Measurements from ENCODE around the gene SNRK. TPM values are rescaled to one million over a fixed set of nuclear protein-coding genes. Genes with fewer than 3 reads are reported as not detected.

SNRK gene
- total and polyA plus RNA-seq, 7 donors: 6.8 to 25.6 (median 18.8) TPM

GRCh38 chr3:43291546-43291945 is 5.2 kb downstream of the SNRK start:
- WGBS, 3 donors: 86 to 88% (median 86%) methylated on average over 1 of the region's 1 CpG
- Histone ChIP-seq H3K27me3 (ENCODE audit: insufficient read depth in 3 of 3, low read length in 2 of 3) (no peaks in the 10 kb centered on the region), H3K9me3 (no peaks in the 10 kb centered on the region), H3K27ac (no peak overlapping the region), H3K4me3 (peak overlapping the region; percentile 80), H3K4me1 (peaks cover 58% of the 10 kb centered on the region), H3K36me3 (ENCODE audit: insufficient read depth in 1 of 2, low read depth in 1 of 2) (peaks cover 0 to 11% of the 10 kb centered on the region in 2 donors)
- no peak for ATAC-seq
- TF ChIP-seq CTCF (IDR thresholded peaks at IDR 0.05): no peak
- DNase-seq: no peak
- intact Hi-C loops (cut with DNase I): loop anchor here in 1 of 2 donors (5.0 kb wide), 1 partner anchor 36 kb away; no protein-coding TSS in a partner anchor

GRCh38 chr3:43294975-43295374 is 8.6 kb downstream of the SNRK start:
- peaks cover 50% of the 10 kb centered on the region for H3K4me1 ChIP-seq
- ATAC-seq: no peak

GRCh38 chr3:43296565-43296964 is 10.2 kb downstream of the SNRK start:
- H3K27me3 ChIP-seq (ENCODE audit: insufficient read depth in 3 of 3, low read length in 2 of 3): no peaks in the 10 kb centered on the region
- no peak overlapping the region for H3K4me3 ChIP-seq
- no peaks in the 10 kb centered on the region for H3K36me3 ChIP-seq (ENCODE audit: insufficient read depth in 1 of 2, low read depth in 1 of 2)
- WGBS, 3 donors: 17 to 31% (median 31%) methylated on average over 1 of the region's 1 CpG
- no peaks in the 10 kb centered on the region for H3K9me3 ChIP-seq
- TF ChIP-seq CTCF (IDR thresholded peaks at IDR 0.05): no peak
- no peak overlapping the region for H3K27ac ChIP-seq
- no peak for ATAC-seq
- no peak for DNase-seq
- H3K4me1 ChIP-seq: peaks cover 38% of the 10 kb centered on the region
- intact Hi-C loops (cut with DNase I): no loop called here

More at GRCh38 chr3:43294975-43295374, 8.6 kb downstream of the SNRK start:
- peaks cover 0 to 9% of the 10 kb centered on the region in 2 donors for H3K36me3 ChIP-seq (ENCODE audit: insufficient read depth in 1 of 2, low read depth in 1 of 2)
- DNase-seq: no peak
- no peak for TF ChIP-seq CTCF (IDR thresholded peaks at IDR 0.05)
- 47 to 69% (median 49%) methylated on average over 1 of the region's 1 CpG for WGBS, 3 donors
- intact Hi-C loops (cut with DNase I): loop anchor here in 1 of 2 donors (5.0 kb wide), 1 partner anchor 32 kb away; no protein-coding TSS in a partner anchor
- no peaks in the 10 kb centered on the region for H3K9me3 ChIP-seq
- no peak overlapping the region for H3K27ac ChIP-seq
- no peak overlapping the region for H3K4me3 ChIP-seq
- no peaks in the 10 kb centered on the region for H3K27me3 ChIP-seq (ENCODE audit: insufficient read depth in 3 of 3, low read length in 2 of 3)

- intact Hi-C loops (cut with DNase I): no loop called here
- H3K9me3 ChIP-seq: no peaks in the 10 kb centered on the region
- peaks cover 3% of the 10 kb centered on the region in 2 donors for H3K36me3 ChIP-seq (ENCODE audit: insufficient read depth in 1 of 2, low read depth in 1 of 2)
- ATAC-seq: peak; percentile 49 to 89 (median 85)
- H3K4me1 ChIP-seq: peaks cover 38% of the 10 kb centered on the region
- no peak for TF ChIP-seq CTCF (IDR thresholded peaks at IDR 0.05)
- H3K27me3 ChIP-seq (ENCODE audit: insufficient read depth in 3 of 3, low read length in 2 of 3): no peaks in the 10 kb centered on the region
- no peak overlapping the region for H3K4me3 ChIP-seq
- H3K27ac ChIP-seq: no peak overlapping the region
- no peak for DNase-seq
- WGBS, 3 donors: 36 to 49% (median 43%) methylated on average over 2 of the region's 2 CpGs
These were observed 12.0 kb downstream of the SNRK start for GRCh38 chr3:43298292-43298691.

GRCh38 chr3:43298761-43299160 is 12.4 kb downstream of the SNRK start:
- Histone ChIP-seq H3K27me3 (ENCODE audit: insufficient read depth in 3 of 3, low read length in 2 of 3) (no peaks in the 10 kb centered on the region), H3K36me3 (ENCODE audit: insufficient read depth in 1 of 2, low read depth in 1 of 2) (peaks cover 3 to 8% of the 10 kb centered on the region in 2 donors), H3K9me3 (no peaks in the 10 kb centered on the region), H3K27ac (no peak overlapping the region), H3K4me1 (peaks cover 37% of the 10 kb centered on the region), H3K4me3 (no peak overlapping the region)
- intact Hi-C loops (cut with DNase I): no loop called here
- WGBS, 3 donors: 48 to 52% (median 49%) methylated on average over 4 of the region's 4 CpGs
- peak in 2 of 4 donors; percentile 58 to 62 for ATAC-seq
- TF ChIP-seq CTCF (IDR thresholded peaks at IDR 0.05): no peak
- no peak for DNase-seq
